OCI-LY1 (cell line): ENCODE data around the gene CHRNB2.
A peak's percentile ranks its signal among the peaks of the same experiment; 100 is the strongest.

Experiments
- H2AFZ ChIP-seq: fragments of 200-600 bp; sonication (generic), shearing (Covaris generic); 2 replicates; pipeline ENCODE4 v1.6.0; 2014; ENCODE audit warnings: antibody characterized with exemption, mild to moderate bottlenecking, low read length
- H3F3A ChIP-seq: fragments of 200-600 bp; sonication (generic), shearing (Covaris generic); 2 replicates; pipeline ENCODE4 v1.6.0; 2014; ENCODE audit warnings: mild to moderate bottlenecking, antibody characterized with exemption, low read length, moderate library complexity; ENCODE audit not compliant: insufficient read depth
- H3K27ac ChIP-seq: fragments of 200-600 bp; sonication (generic); 2 replicates; pipeline ENCODE4 v1.5.1; 2014; ENCODE audit warnings: low read length, mixed run types, mild to moderate bottlenecking, low read depth; ENCODE audit not compliant: poor library complexity, severe bottlenecking
- H3K27me3 ChIP-seq: fragments of 200-600 bp; sonication (generic); 2 replicates; pipeline ENCODE4 v1.6.0; 2014; ENCODE audit warnings: antibody characterized with exemption, mild to moderate bottlenecking, low read length, moderate library complexity; ENCODE audit not compliant: insufficient read depth
- H3K36me3 ChIP-seq: fragments of 200-600 bp; sonication (generic); 2 replicates; pipeline ENCODE4 v1.6.1; 2014; ENCODE audit warnings: mild to moderate bottlenecking, antibody characterized with exemption, low read length, moderate library complexity, mixed read lengths; ENCODE audit not compliant: insufficient read depth
- H3K4me1 ChIP-seq: fragments of 200-600 bp; sonication (generic); 2 replicates; pipeline ENCODE4 v1.5.1; 2014; ENCODE audit warnings: mild to moderate bottlenecking, low read length, moderate library complexity; ENCODE audit not compliant: insufficient read depth, severe bottlenecking
- H3K4me2 ChIP-seq: fragments of 200-600 bp; sonication (generic), shearing (Covaris generic); 2 replicates; pipeline ENCODE4 v1.6.1; 2014; ENCODE audit warnings: low read length
- H3K4me3 ChIP-seq: fragments of 200-600 bp; sonication (generic); 2 replicates; pipeline ENCODE4 v1.5.1; 2014; ENCODE audit warnings: low read length, low read depth, mild to moderate bottlenecking, mixed read lengths; ENCODE audit not compliant: poor library complexity, severe bottlenecking
- H3K79me2 ChIP-seq: fragments of 200-600 bp; shearing (Covaris generic); 2 replicates; pipeline ENCODE4 v1.6.1; 2016; ENCODE audit warnings: mixed run types, low read length, mixed read lengths; ENCODE audit not compliant: insufficient read depth
- H3K9ac ChIP-seq: fragments of 200-600 bp; sonication (generic), shearing (Covaris generic); 2 replicates; pipeline ENCODE4 v1.6.1; 2014; ENCODE audit warnings: mild to moderate bottlenecking, low read length, mixed read lengths
- H3K9me2 ChIP-seq: fragments of 200-600 bp; sonication (generic), shearing (Covaris generic); 2 replicates; pipeline ENCODE4 v1.6.1; 2014; ENCODE audit warnings: low read depth, mild to moderate bottlenecking, low read length, mixed read lengths
- H3K9me3 ChIP-seq: fragments of 200-600 bp; shearing (Covaris generic); 2 replicates; pipeline ENCODE4 v1.6.1; 2014; ENCODE audit warnings: low read length, mixed read lengths
- H4K20me1 ChIP-seq: fragments of 200-600 bp; sonication (generic), shearing (Covaris generic); 2 replicates; pipeline ENCODE4 v1.6.0; 2016; ENCODE audit warnings: mild to moderate bottlenecking, low read length; ENCODE audit not compliant: insufficient read depth
- EZH2 ChIP-seq: fragments of 200-600 bp; sonication (generic), shearing (Covaris generic); IDR thresholded peaks from 2 replicates; pipeline ENCODE4 v1.8.0; 2017; ENCODE audit warnings: borderline replicate concordance, mixed run types, mild to moderate bottlenecking, antibody characterized with exemption, low read length, moderate library complexity, mixed read lengths
- TF ChIP-seq, protein P1 (sequence below): fragments of 200-600 bp; sonication (generic), shearing (Covaris generic); IDR thresholded peaks from 2 replicates; pipeline ENCODE4 v1.5.1; 2017; ENCODE audit warnings: mild to moderate bottlenecking, antibody characterized with exemption, low read length, moderate library complexity, mixed read lengths

Gene CHRNB2

DNA sequence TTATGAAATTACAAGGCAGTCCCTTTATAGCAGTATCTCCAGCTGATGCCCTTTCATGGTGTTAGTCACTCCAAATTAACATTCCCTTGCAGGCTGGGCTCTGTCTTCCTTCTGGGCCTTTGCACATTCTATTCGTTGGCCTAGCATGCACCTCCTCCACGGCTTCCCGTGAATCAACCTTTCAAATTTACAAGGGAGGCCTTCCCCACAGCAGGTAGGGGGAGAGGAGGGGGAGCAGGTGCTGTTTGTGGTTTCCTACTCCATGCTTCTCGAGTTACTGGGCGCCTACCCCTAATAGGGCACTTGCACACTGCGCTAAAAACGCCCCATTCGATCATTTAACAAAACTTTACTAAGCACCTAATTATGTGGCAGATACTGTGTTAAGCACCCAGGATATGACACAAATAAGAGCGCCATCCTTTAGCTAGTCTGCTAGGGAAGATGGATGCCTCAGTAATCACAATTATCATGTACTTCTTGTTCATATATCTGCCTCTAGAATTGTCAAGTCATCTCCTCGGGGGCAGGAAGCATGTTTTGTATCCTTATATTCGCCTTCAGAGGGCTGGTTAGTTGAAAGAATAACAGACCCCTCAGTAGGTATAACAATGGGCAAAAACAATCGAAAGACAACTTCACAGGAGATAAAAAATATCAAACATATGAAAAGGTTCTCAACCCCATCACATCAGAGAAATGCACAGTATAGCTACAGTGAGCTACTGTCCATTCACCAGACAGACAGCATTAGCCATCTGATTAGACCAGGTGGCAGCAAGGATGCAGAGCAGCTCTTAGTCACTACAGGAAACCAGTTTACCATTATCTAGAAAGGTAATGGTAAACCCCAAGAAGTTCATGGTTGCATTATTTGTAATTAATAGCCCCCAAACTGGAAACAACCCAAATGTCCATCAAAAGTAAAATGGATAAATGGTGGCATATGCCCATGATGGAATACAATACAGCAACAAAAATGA lies 42.1 kb downstream of the CHRNB2 start:
- Histone ChIP-seq H3K36me3 (peaks cover 6% of the 10 kb centered on the region; the same call in 1 of the 2 replicates), H3K9me3 (no peaks in the 10 kb centered on the region), H4K20me1 (no peaks in the 10 kb centered on the region), H3K4me1 (peaks cover 58% of the 10 kb centered on the region), H3K4me2 (peak overlapping the region; percentile 99), H3K9me2 (no peaks in the 10 kb centered on the region), H3K79me2 (peaks cover 43% of the 10 kb centered on the region), H2AFZ (no peak overlapping the region), H3K27me3 (no peaks in the 10 kb centered on the region), H3K27ac (peak overlapping the region; percentile 85), H3K9ac (peak overlapping the region; percentile 98; the same call in 1 of the 2 replicates), H3K4me3 (peak overlapping the region; percentile 100), H3F3A (no peaks in the 10 kb centered on the region; the same call in 1 of the 2 replicates)
- TF ChIP-seq EZH2, result no peak
- TF ChIP-seq, protein P1, sequence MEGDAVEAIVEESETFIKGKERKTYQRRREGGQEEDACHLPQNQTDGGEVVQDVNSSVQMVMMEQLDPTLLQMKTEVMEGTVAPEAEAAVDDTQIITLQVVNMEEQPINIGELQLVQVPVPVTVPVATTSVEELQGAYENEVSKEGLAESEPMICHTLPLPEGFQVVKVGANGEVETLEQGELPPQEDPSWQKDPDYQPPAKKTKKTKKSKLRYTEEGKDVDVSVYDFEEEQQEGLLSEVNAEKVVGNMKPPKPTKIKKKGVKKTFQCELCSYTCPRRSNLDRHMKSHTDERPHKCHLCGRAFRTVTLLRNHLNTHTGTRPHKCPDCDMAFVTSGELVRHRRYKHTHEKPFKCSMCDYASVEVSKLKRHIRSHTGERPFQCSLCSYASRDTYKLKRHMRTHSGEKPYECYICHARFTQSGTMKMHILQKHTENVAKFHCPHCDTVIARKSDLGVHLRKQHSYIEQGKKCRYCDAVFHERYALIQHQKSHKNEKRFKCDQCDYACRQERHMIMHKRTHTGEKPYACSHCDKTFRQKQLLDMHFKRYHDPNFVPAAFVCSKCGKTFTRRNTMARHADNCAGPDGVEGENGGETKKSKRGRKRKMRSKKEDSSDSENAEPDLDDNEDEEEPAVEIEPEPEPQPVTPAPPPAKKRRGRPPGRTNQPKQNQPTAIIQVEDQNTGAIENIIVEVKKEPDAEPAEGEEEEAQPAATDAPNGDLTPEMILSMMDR, result no peak

DNA sequence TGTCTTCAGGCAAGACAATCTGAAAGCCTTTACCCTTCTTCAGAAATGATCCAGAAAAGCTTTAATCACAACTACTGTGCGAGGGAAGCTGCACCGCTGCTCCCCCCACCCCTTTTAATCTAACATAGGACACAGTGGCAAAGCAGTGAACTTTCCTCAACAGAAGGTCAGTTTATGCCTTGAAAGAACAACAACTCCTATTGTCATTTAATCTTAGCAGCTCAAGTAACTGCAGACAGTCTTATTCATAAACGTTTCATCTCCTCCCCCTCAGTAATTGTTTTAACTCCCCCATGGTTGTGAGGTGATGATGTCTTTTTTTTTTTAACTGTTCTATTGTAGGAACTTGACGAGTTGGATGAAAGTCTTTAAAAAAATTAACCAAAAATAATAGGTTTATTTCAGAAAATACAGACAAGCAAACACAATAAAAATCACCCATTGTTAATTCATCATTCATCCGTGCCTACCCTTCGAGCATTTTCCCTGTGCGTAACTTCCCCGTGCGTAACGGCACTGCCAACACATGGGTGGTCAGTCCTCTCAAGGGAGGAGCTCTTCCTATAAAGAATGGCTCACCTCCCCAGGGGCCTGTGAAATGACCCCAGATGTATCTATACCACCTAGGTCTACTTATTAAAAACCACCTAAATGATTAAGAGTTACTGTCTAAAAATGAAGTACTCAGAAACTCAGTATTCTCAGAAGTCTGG lies 43.7 kb downstream of the CHRNB2 start:
- no peak overlapping the region for H3K4me3 ChIP-seq
- no peak overlapping the region for H3K9ac ChIP-seq
- H4K20me1 ChIP-seq, result no peaks in the 10 kb centered on the region

DNA sequence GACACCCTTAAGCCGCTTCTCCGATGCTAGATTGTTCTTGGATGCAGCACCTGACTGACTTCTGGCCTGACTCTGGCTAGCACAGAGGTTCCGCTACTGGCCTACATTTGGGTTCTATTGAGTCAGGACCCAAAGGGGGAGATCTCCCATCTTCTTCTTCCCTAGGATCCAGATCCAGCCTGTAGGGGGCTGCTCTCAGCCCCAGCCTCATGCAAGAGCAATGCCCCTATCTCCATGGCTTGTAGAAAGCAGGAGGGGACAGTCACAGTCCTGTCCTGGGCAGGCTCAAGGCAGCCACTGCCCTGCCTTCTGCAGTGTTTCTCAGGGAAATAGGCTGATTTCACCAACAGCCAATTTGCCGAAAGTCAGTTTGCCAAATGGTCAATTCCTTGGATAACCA lies 46.7 kb downstream of the CHRNB2 start:
- H4K20me1 ChIP-seq, result no peaks in the 10 kb centered on the region

More for the DNA sequence above, 43.7 kb downstream of the CHRNB2 start:
- Histone ChIP-seq H3K4me1 (peaks cover 42% of the 10 kb centered on the region), H3K27me3 (no peaks in the 10 kb centered on the region), H2AFZ (no peak overlapping the region), H3K36me3 (no peaks in the 10 kb centered on the region; the same call in 1 of the 2 replicates), H3K9me2 (no peaks in the 10 kb centered on the region), H3K27ac (peak overlapping the region; percentile 49), H3K4me2 (peak overlapping the region; percentile 14; the same call in 1 of the 2 replicates), H3K79me2 (peaks cover 34% of the 10 kb centered on the region), H3F3A (no peaks in the 10 kb centered on the region; the same call in 1 of the 2 replicates), H3K9me3 (no peaks in the 10 kb centered on the region)
- TF ChIP-seq, protein P1, result no peak
- TF ChIP-seq EZH2, result no peak

More for the DNA sequence above, 46.7 kb downstream of the CHRNB2 start:
- Histone ChIP-seq H3K27me3 (no peaks in the 10 kb centered on the region), H3K79me2 (peaks cover 24% of the 10 kb centered on the region), H3K36me3 (no peaks in the 10 kb centered on the region), H2AFZ (no peak overlapping the region), H3K4me1 (peaks cover 24% of the 10 kb centered on the region), H3K9me3 (no peaks in the 10 kb centered on the region), H3K9me2 (no peaks in the 10 kb centered on the region), H3F3A (no peaks in the 10 kb centered on the region; the same call in 1 of the 2 replicates), H3K9ac (no peak overlapping the region), H3K4me2 (no peak overlapping the region), H3K27ac (no peak overlapping the region), H3K4me3 (no peak overlapping the region)
- TF ChIP-seq, protein P1, result no peak
